HG02840 (cell line): Measurements from ENCODE around the gene MAGI2.

ENCODE experiments used
- ATAC-seq: cut with Tn5 transposase; IDR thresholded peaks from one replicate; pipeline ENCODE4 v1.9.1; 2021; ENCODE audit warnings: mild to moderate bottlenecking, moderate library complexity, moderate number of reproducible peaks; ENCODE audit not compliant: unreplicated experiment, low FRiP score

The MAGI2 gene

DNA sequence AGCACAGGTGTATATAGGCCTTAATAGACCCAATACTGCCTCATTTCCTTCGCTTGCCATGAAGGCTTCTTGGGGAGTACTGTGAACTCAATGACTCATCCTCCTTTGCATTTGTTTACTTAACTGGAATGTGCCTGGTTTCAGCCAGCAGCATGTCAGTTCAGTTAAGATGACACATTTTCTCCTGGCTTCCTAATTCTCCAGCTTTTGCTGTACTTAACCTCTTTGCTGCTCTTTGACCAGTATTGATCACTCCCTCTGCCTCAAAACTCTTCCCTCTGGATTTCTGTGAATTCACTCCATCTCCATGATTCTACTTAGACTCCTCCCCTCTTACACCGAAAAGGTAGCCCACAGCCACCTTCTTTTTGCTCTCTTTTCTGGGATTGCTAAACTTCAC, 135.7 kb downstream of the MAGI2 start:
- ATAC-seq: no peak

DNA sequence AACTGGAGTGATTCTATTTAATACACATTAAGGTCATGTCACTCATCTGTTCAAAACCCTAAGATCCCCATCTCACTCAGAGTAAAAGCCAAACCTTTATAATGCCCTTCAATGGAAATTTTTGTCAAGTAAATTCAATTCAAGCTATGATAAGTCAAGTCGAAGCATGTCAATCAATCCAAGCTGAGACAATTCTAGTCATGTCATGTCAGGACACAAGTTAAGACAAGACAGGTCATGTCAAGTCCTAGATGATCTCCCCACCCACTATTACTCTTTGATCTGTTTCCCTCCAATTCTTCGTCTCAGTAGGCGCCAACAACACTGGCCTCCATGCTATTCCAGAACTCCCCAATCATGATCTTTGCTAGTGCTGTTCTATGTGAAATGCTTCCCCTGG, 141.4 kb downstream of the MAGI2 start:
- ATAC-seq: no peak

DNA sequence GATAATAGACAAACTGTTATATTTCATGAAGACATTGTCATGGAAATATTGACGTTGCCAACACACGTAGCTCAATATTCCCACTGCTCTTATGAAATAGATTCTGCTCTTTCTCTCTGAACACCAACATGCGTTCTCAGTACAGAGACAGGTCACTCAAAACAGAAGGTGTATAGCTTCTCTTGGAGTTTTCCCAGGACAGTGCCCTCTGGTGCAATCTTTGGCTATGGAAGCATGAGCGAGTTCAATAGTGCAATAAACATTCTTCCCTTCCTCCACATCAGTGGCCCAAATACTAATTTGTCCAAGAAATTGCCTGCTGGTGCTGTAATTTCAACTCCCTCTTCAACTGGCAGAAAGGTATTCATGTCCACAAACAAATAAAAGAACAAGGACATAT, 145.3 kb downstream of the MAGI2 start:
- ATAC-seq: no peak

DNA sequence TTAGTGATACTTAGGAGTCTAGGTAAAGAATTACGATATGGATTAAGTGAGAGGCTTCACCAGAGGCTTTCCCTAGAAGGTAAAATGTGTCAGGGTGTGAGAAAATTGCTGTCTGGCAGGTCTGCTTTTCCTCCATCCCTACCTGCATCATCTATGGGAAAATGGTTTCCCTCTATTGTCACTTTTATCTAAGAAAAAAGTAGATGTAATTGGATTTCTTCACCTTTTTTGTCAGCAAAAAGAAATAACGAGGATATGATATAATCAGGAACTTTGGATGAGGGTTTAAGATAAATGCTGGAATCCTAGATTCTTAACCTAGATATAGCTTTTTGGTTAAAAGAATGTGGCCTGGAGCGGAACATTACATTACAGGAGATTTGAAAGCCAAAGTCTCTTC, 146.1 kb downstream of the MAGI2 start:
- ATAC-seq: no peak

DNA sequence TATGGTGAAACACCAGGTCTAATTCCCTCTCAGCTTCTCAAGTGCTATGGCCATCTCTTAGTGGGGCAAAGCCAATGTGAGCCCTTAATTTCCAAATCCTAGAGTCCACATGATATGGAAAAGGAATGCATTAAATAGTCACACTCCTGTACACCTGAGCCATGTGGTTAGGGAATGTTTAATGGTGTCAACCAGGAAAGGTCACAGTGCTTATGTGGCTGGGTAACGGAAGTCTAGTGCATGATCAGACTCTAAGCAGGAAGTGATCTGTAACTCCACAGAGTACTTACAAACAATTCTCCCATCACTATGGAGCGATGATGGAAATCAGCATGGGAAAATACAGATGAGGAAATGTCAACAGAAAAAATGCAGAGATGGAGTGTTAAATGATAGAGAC, 148.8 kb downstream of the MAGI2 start:
- ATAC-seq: no peak

DNA sequence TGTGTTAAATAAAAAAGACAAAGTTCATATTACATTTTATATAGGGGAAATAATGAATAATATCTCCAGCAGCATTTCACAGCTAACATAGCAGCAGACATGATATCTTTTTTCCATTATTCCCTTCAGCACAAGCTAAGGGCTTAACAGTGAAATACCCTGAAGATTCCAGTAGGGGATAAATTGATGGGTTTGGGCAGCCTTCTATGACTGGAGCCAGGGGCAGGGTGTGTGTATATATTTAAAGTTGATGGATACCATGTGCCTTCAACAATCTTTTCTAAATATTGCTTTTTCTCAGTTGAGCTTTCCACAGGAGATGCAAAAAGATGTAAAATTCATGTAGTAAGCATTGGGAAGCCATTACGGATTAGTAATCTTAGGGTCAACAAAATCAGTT, 151.2 kb downstream of the MAGI2 start:
- ATAC-seq: no peak

DNA sequence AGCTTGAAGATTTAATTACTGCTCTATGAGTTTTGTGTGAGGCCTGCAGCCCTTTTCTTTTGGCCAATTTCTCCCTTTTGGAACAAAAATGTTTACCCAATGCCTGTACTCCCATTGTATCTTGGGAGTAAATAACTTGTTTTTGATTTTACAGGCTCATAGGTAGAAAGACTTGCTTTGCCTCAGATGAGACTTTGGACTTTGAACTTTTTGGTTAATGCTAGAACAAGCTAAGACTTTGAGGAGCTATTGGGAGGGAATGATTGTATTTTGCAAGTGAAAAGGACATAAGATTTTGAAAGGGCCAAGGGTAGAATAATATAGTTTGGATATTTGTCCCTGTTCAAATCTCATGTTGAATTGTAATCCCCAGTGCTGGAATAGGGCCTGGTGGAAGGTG, 152.0 kb downstream of the MAGI2 start:
- ATAC-seq: no peak

DNA sequence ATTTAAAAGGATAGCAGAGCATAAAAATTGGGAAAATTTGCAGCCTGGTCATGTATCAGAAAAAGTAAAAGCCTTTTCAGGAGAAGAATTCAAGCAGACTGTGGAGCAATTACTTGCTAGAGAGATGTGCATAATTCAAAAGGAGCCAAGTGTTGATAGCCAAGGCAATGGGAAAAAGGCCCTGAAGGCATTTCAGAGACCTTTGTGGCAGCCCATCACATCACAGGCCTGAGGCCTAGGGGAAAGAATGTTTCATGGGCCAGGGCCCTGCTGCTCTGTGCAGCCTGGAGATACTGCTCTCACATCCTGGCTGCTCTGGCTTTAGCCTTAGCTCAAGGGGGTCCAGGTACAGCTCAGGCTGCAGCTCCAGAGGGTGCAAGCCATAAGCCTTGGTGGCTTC, 152.9 kb downstream of the MAGI2 start:
- no peak for ATAC-seq

DNA sequence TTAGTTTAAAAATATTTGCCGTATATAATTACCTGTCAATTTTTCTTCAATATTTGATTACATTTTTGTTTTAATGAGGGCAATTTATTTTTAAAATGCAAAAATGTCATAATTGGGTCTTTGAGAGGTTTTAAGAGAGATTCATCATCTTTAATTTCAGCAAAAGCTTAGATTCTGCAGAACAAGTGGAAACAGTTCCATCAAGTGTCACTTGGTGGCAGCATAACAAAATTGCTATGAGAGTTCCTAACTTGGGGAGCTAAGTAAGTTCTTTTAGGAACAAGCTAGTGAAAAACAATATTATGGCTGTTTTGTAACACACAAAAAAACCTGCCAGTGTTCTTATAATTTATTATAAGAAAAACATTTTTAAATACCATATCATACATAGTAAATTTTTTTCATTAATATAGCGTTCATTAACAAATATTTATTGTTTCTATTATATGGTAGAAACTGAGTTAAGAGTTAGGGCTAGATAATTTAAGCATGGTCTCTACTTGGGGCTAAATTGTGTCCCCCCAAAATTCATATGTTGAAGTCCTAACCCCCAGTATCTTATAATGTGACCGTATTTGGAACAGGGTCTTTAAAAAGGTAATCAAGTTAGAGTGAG, 155.2 kb downstream of the MAGI2 start:
- ATAC-seq: no peak

DNA sequence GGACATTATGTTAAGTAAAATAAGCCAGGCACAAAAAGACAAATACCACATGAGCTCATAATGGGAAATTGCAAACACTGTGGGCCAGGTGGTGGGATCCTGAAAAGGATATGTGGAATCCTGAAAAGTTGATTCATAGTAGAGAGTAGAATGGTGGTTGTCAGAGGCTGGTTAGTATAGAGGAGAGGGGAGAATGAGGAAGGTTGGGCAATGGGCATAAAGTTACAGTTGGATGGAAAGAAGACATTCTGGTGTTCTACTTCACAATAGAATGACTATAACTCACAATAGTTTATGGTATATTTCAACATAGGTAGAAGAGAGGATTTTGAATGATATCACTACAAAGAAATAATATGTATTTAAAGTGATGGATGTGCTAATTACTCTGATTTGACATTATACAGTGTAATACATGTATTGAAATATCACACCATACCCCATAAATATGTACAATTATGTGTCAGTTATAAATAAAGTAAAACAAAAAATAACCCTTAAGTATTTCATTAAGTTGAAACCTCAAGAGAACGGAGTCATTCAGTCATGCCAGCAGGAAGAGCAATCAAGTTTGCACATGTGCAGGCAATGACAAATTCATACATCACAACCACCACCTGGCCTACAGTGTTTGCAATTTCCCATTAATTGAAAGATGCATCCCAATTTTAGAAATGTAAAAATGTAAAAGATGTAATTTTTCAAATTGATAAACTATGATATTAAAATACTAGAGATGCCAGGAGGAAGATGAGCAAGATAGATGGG, 156.7 kb downstream of the MAGI2 start:
- no peak for ATAC-seq

DNA sequence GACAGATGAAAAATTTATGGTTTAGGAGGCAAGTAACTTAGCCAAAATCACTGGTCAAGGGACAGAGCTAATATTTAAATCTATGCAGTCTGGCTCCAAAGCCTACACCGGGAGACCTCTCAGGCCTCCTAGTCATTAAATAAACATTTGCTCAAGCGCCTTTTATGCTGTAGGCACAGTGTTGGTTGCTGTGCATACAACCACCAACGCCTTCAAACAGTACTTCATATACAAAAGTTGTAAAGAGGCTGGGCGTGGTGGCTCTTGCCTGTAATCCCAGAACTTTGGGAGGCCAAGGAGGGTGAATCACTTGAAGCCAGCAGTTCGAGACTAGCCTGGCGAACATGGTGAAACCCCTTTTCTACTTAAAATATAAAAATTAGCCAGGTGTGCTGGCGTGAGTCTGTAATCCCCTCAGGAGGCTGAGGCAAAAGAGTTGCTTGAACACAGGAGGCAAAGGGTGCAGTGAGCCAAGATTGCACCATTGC, 159.8 kb downstream of the MAGI2 start:
- ATAC-seq: no peak

DNA sequence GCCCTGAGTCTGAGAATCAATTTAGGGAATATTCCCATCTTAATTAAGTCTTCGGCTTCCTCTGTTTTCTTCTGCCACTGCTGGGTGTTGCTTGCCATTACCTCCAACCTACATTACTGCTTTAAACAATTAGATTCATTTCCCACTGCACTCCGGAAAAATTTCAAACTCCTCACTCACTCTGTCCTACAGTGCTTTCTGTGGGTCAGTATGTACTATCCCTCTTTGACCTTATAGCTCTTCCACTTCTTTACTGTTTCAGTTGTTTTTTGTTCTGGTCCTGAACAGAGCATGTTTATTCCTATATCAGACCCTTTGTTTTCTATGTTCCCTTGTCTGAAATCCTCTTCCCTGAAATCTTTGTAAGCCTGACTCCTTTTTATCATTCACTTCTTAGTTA, 160.6 kb downstream of the MAGI2 start:
- ATAC-seq: no peak

DNA sequence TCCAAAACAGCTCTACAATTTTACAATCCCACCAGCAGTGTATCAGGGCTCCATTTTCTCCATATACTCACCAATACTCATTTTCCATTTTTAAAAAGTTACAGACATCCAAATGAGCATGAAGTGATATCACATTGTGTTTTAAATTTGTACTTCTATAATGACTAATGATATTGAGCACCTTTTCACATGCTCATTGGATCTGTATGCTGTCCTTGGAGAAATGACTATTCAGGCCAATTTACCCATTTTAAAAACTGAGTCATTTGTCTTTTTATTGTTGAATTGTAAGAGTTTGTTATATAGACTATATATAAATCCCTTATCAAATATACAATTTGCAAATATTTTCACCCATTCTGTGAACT, 162.0 kb downstream of the MAGI2 start:
- no peak for ATAC-seq

DNA sequence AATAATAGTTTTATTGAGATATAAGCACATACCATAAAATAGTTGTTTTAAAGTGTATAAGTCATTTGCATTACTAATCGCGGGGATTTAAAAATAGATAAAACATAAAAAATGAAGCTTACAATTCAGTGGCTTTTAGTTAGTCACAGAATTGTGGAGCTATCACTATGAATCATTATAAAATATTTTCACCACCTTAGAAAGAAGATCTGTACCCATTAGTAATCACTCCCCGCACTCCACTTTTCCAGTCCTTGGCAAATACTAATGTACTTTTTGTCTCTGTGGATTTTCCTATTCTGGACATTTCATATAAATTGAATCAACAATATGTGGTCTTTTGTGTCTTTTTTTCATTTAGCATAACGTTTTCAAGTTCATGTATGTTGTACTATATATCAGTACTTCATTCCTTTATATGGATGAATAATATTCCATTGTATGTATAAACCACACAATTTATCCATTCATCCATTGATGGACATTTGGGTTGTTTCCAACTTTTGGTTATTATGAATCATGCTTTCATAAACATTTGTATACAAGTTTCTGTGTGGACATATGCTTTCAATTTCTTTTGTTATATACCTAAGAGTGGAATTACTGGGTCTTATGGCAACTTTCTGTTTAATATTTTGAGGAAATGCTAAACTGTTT, 162.5 kb downstream of the MAGI2 start:
- no peak for ATAC-seq

DNA sequence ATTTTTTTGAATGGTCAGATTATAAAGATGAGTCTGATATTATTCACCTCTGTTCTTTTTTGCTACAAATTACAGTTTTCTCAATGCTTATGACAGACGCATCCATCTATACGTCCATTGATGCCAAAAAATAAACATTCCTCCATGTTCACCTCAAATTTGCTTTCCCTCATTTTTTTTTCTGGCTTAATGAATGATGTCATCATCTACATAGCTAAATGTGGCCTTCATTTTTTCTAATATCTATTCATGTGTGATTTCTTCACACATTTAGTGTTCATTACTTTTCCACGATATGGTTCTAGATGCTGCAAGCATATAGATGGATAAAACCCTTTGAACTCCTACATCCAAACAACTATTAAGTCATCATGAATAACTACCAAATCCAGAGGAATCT, 163.1 kb downstream of the MAGI2 start:
- no peak for ATAC-seq

DNA sequence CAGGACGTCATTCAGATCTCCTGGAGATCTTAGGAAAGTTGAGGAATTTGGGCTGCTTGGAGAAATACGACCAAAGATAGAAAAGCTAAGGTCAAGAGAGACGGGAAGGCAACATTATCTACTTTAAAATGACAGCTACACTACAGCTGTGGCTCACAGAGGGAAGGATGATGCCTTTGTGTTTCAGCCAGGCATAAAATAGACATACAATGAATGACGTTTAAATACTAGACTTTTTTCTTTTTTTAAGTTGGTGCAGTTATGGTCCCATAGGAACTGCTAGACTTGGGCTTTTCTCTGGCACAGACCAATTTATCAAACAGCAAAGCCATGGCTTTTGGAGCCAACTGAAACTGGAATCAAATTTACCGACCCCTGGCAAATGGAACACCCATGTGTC, 164.8 kb downstream of the MAGI2 start:
- no peak for ATAC-seq

DNA sequence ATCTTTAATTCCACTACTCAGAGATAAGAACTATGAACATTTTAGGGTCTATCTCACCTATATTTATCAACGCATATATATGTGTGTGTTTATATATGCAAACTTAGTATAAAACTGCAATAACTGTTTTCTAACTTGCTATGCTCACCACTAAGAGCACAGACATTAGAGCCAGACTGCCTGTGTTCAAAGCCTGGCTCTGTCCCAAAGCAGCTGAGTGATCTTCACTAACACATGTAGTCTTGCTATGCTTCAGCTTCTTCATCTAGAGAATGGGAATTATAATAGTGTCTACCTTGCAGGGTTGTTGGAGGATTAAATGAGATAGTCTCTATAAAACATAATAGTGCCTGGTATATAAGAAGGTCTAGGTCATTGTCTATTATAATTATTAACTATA, 165.5 kb downstream of the MAGI2 start:
- no peak for ATAC-seq

DNA sequence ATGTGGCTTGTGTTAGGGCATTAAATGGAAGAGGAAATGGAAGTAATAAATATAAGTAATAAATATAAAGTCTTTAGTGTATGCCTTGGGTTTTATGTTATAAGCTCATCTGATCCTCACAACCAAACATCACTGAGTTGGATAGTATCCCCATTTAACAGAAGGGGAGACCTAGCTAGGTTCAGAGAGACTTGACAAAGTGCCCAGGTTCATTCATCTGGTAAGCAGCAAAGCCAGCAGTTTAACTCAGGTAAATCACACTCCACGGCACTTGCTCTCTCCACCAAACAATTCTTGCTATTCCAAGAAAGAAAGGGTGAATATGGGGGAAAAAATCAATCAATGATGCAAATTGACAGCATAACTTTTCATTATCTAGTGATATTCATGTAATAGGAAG, 167.3 kb downstream of the MAGI2 start:
- no peak for ATAC-seq

DNA sequence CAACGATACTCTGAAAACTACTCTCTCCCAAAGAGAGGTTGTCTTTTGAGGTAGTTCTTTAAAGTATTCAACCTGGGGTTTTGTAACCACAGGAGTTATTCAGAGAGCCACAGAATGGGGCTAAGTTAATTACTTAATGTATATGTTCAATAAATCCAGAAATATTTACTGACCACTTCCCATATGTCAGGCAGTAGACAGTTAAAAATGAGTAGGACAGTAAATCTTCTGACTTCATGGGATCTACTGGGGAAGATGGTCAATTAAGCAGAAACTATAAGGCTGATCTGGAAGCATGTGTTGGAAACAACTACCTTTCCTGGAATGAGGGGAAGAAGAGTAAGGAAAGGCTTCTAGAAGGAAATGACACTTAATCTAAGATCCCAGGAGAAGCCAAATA, 167.7 kb downstream of the MAGI2 start:
- no peak for ATAC-seq

DNA sequence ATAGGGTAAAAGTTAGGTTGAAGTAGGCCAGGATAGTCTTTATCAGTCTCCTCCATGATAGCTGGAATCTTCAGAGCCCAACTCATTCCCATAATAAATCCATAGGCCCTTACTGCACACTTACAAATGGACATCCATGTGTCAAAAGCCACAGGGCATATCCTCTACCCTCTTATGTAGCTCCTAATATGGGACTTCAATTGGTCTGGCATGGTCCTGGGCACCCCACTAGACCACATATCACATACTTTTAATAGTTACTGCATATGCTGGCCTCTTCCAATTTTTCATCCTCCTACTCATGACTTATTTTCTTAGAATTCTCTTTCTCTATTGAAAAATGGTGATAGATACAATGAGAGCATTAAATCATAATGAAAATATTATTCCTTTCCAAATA, 169.3 kb downstream of the MAGI2 start:
- no peak for ATAC-seq

DNA sequence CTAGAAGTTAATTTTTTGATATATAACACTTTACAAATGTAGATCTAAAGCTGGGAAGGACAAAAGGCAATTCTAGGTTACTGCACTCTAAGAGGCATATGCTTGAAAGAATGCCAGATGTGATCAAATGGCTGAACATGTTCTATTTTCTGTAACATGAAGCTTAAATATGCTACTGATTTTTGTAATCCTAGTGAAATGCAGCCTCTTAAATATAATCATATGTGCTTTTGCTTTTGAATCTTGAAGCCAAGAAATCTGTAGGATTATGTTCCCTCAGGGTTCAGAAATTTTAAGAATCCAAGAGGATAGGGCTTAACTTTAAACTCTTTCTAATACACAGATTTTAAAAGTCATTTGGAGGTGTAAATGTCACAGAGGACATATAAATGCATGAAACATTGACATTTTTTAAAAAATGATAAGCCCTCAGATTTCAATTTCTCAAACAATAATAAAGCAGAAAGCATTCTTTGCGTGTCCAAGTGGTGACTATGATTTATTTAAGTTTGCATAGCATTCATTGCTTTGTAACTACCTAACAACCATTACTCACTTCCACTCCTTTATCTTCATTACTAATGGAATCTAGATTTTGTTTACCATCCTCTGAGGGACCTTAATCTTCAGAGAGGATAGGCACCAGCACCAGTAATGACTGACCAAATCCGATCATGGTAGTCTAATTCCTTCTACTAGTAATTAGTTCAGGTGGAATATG, 170.4 kb downstream of the MAGI2 start:
- no peak for ATAC-seq
